CD4-positive, alpha-beta T cell treated with Interleukin-15 for 1 hour (primary cell): ENCODE measurements around the gene TNFAIP1.
"Not testable (repeated sequence)": the region's sequence is repeated elsewhere in the genome, so short reads cannot be mapped to it uniquely, and the experiment has no call there.

Experiments
- DNase-seq: peaks from one replicate; pipeline ENCODE4 v3.0.0-alpha.2; 2020

Gene TNFAIP1

DNA sequence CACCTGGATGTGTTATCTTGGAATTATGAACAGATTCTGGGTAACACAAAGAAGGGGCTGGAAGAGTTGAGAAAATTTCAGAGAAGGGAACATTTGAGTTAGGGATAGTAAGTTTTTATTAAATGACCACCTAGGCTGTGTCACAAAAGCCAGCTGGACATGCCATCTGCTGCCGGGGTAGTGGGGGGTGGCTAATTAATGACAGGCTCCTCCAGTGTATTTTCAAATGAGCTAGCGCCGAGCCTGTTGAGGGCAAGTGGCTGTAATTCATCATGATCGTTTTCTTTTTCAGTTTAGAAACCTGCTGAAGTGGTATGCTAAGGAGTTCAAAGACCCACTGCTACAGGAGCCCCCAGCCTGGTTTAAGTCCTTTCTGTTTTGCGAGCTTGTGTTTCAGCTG, 10.3 kb upstream of the TNFAIP1 start:
- no peak for DNase-seq

DNA sequence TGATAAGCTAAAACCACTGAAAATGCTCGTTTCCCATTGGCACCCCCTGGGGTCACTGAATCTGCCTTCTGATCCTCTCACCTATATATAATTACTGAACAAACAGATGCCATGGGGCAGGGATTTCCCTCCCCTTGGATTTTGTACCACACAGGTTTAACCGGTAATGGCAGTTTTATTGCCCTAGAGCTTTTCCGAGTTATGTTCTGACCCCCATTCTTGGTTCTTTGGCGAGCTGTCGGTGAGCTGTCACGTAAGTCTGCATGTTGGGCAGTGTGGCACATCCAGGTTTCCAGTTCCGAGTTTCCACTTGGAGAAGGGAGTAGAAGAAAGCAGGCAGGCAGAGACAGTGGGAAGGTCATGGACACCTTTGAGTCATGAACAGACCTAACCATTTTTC, 9.4 kb upstream of the TNFAIP1 start:
- DNase-seq, result no peak

DNA sequence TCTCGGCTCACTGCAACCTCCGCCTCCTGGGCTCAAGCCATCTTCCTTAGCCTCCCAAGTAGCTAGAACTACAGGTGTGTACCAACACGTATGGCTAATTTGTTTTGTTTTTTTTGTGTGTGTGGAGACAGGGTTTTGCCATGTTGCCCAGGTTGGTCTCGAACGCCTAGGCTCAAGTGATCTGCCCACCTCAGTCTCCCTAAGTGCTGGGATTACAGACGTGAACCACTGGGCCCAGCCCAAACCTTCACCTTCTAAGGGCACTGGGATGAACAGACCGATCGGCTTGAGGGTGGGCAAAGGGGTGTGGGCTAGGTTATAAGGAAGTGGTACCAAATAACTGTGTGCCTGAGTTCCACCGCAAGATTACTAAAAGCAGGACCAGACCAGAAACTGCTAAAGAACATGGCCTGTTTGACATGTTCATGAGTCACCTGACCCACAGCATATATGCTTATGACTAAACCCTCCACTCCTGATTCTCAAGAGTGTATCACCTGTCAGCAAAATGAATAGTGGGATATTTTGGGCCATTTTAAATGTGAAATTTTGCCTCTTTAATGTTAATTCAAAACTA, 8.4 kb upstream of the TNFAIP1 start:
- DNase-seq, result no peak

GRCh38 chr17:28327709-28328108, 7.9 kb upstream of the TNFAIP1 start:
- no peak for DNase-seq

DNA sequence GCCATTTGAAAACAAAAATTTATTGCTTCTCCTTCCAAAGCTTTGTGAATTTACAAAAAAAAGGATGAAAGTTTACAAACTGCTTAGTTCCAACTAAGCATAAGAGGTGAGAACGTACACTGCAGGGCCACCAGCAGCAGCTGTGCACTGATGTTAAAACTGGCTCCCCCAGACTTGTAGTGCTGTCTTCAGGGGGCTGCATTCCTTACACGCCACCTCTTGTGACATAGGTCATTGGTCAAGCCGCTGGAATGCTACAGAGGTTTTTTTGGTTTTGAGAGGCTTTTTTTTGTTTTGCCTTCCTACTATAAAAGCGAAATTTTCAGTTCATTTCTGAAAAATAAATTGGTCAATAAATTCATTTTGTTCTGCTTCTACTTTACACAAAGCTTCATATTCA, 7.2 kb upstream of the TNFAIP1 start:
- DNase-seq, result no peak

DNA sequence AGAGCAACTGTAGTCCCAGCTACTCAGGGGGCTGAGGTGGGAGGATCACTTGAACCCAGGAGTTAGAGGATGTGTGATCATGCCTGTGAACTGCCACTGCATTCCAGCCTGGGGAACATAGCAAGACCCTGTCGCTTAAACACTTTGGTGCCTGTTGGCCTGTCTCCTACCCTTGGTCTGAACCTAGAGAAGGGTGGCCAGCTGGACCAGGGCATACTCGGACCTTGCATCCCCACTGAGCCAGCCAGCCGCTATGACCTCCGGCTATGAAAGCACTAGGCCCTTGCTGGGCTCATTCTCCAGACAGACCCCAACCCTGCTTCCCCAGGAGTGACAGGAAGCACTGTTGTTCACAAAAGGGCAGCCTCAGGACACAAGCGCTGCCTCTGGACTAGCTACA, 4.9 kb upstream of the TNFAIP1 start:
- DNase-seq, result no peak

DNA sequence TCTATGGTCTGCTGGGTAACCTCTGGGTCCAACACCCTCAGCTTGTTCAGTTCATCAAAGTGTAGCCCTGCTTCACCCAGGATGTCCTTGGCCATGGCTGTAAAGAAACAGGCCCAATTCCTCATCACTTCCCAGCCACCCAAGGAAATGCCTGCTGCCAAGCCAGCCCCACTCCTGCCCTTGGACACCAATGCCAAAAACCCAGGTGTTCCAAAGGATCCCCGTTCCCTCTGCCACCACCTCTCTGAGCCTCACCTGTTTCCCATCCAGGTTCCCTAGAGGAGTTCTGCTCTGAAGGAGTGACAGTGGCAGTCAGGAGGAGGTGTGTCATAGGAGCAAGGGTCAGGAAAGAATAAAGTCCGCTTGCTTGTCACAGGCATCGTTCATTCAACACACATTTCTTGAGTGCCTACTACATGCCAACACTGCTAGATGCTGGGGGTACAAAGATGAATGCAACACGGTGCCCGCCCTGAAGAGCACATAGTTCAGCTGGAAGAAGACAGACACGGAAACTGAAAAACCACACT, 3.6 kb upstream of the TNFAIP1 start:
- no peak for DNase-seq

DNA sequence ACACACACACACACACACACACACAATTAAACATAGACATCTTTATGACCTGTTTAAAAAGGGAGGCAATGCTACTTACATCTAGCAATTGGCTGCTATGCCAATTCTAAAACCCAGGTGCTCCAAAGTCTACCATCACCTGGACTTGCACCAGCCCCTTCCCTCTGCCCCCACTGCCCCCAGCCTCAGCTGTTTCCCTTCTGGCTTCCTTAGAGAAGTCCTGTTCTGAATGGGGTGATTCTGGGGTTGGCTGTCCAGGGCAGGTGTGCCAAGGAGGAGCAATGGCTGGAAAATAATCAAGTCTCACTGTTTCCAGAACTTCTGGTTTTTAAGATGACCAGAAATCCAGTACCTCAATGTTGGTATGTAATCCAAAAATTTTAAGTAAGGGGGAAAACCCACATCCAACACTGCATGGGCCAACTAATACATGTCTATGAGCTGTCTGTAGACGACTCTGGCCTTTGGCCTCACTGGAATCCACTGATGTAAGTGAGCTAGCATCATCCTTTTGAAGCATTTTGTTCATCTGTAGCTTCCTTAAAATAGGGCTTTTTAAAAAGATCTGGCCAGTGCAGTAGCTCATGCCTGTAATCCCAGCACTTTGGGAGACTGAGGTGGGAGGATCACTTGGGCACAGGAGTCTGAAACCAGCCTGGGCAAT, 2.3 kb upstream of the TNFAIP1 start:
- DNase-seq, result no peak

DNA sequence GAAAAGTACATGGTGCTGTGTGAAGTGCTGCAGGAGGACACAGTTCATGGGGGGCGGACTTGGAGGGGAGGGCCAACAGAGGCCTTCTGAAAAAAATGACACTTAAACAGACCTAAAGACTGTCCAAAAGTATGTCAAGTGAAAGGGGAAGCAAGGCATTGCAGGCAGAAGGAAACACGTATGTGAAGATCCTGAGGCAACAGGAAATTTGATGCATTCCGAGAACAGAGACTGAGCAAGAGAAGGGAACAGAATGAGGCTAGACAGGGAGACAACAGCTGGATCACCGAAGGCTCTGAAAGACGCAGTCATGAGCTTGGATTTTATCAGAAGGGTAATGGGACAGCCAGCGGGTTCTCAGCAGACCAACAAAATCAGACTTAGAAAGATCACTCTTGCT, 1.4 kb upstream of the TNFAIP1 start:
- DNase-seq, result no peak

GRCh38 chr17:28334666-28335200, 828 bp upstream of the TNFAIP1 start:
- no peak for DNase-seq

DNA sequence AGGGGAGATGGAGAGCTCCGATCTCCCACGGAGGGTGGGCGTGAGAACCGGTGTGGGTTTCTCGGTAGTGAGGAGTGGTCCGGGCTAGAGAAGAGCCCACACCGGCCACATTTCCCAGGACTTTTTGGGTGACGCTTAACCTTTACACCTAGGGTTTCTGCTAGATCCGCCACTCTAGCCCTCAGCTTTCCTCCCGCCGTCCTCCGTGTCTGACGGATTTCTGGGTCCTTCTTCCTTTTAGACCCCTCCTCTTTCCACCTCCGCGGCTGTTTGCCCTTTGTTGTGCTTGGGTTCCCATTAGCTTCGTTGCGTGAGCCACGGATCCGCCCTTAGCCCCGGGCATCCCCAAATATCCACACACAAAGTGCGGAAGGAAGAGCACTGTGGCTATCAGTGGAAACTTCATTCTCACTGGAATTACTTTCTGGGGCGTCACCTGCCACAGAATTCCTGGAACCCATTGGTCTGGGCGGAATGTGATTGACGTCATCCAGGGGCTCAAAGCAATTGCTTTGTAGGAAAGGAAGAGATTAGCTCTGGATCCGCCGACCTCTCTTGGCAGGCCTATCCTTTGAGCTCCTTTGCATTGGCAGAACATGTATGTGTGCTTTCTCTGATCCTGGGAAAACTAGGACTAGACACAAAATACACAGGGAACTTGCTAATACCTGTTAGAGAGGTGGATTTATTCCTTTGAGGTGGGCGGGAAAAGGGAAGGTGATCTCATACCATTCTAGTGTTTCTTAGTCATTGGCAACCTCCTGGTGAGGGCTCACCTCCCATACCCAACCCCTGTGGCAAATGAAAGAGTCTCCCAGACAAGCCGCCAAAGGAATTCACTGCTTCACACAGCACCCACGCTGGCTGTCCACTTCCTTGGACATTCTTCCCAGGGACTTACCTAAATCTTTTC, 654 bp downstream of the TNFAIP1 start:
- DNase-seq, result no peak

GRCh38 chr17:28338056-28338768, 2.7 kb downstream of the TNFAIP1 start:
- DNase-seq, result no peak

- not testable (repeated sequence) for DNase-seq
These were observed 3.2 kb downstream of the TNFAIP1 start for GRCh38 chr17:28338769-28339212.

DNA sequence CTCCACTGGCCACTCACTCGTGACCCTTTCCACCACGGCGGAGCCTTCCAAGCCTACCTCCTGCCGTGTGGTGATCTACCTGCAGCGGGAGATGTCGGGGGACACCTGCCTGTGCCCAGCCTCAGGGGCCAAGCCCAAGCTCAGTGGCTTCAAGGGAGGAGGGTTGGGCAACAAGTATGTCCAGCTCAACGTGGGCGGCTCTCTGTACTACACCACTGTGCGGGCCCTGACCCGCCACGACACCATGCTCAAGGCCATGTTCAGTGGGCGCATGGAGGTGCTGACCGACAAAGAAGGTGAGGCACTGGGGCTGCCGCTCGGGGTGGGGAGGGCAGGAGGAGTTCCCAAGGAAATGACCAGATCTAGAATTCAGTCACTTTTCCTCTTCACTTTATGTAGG, 3.9 kb downstream of the TNFAIP1 start:
- no peak for DNase-seq

DNA sequence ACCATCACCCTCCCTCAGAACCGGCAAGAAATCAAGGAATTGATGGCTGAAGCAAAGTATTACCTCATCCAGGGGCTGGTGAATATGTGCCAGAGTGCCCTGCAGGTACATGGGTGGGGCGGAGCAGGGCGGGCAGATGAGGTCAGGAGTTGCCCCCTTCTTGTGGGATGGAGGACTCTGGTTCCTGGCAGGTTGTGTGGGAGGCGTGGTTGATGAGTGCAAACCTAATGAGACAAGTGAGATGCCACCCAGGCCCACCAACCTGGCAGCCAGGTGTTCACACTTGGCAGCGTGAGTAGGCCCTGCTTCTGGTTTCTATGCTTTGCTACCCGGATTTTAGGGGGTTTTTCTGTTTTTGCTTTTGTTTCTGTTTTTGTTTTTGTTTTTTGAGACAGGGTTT, 4.8 kb downstream of the TNFAIP1 start:
- no peak for DNase-seq

GRCh38 chr17:28341516-28341915, 6.0 kb downstream of the TNFAIP1 start:
- no peak for DNase-seq

DNA sequence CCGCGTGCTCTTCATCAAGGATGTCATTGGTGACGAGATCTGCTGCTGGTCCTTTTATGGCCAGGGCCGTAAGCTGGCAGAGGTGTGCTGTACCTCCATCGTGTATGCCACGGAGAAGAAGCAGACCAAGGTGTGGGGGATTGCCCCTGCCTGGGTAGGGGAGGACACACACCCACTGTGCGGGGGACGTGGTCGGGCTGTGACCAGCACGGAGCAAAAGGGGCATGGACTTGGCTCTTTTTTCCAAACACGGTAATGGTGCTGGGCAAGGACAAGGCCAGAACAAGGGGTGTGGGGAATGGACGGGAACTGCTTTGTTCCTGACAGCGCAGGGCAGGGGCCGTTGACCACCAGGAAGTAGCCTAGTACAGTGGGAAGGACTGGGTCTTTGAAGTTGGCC, 6.8 kb downstream of the TNFAIP1 start:
- DNase-seq, result no peak

- DNase-seq, result no peak
These were observed 8.0 kb downstream of the TNFAIP1 start for GRCh38 chr17:28343491-28343932.

DNA sequence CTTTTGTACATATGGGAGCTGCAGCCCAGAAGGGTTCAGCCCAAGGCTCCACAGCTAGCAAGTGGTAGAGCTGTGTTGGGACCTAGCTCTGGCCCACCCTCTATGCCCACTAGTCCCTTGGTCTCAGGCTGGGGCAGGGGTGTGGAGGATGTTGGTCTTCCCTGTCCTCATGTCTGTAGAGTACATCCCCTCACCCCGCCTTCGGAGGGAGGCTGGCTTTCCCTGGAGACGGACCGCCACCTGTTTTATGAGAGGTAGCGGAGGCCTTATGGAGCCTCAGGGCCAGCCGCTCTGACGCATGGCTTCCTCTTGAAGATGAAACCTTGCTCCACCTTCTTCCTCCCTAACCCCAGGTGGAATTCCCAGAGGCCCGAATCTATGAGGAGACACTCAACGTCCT, 8.4 kb downstream of the TNFAIP1 start:
- DNase-seq, result no peak

DNA sequence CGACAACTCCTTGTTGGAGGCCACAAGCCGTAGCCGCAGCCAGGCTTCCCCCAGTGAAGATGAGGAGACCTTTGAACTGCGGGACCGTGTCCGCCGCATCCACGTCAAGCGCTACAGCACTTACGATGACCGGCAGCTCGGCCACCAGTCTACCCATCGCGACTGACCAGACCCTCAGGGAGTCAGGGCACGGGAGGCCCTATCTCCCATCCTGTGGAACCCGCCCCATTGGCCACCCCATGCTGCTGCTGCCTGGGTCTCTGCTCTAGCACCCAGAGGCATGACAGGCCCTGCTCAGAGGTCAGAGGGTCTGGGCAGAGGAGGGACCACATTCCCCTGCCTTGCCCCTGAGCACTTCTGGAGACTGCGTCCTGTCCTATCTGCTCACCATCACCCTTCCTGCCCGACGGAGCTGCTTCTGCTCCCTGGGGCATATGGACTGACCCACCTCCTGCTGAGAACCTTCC, 8.9 kb downstream of the TNFAIP1 start:
- no peak for DNase-seq

DNA sequence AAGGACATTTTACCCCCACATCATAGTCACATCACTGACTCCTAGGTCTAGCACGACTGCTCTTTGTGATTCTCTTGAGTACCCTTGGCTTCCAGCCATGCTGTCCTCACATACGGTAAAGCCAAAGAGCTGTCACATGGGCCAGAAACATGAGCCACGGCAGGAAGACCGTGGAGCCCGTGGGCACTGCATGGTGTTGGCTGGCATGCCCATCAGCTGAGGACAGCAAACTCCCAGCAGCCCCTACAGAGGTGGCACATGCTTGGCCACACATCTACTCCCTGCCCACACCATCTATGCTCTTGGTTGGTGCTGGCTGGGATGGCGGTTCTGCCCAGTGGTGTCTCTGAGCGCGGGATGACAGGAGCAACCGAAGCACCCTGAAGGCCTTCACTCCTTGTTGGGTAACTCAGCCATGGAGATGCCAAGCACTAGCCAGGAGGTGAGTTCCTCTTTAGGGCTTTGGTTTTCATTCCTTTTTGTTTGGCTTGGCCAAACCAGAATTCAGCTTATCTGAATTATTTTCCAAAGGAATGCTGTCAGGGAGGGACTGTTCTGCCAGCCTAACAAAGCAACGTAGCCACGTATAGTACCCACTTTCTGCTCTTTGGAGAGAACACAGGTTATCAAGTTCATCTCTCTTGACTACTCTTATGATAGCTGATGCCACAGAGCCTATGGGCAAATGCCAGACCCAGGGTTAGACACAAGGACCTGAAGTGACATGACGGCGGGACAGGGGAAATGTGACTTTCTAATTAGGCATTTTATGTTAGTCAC, 10.0 kb downstream of the TNFAIP1 start:
- DNase-seq, result no peak

DNA sequence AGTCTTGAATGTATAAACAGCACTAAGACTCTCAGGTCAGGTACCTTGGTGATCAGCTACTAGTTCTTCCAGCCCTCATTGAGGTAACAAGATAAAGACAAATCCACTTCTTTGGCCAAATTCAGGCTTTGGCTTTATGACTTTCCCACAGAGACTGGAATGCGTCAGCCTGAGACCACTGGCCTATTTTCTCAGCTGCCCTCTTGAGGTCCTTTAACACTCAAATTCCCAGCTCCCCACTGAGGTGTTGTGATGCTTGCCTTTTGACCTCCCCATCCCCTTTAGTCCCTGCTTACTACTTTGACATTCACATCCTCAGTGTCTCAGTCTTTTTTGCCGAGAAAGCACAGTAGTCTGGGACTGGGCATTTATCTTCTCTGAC, 10.6 kb downstream of the TNFAIP1 start:
- no peak for DNase-seq
